Caco-2 (cell line): ENCODE data around the gene GTF3C2. TPM values are rescaled to one million over a fixed set of nuclear protein-coding genes. Genes with fewer than 3 reads are reported as not detected.

Experiments
- BruUV-seq: library from RNA; stranded (reverse); fragments of 400-500 nt; replicated peaks from 2 replicates; lab custom pipeline; 2021; lab: Mats Ljungman, UMichigan
- CTCF ChIA-PET: fragments of 300-600 bp; sonication (Branson Sonifier 250); formaldehyde crosslinking; loops from one replicate; lab custom pipeline; 2022; ENCODE audit warnings: antibody characterized with exemption; lab: Charles Lee
- POLR2A ChIA-PET: fragments of 300-600 bp; sonication (Branson Sonifier 250); formaldehyde crosslinking; loops from one replicate; lab custom pipeline; 2022; ENCODE audit warnings: antibody characterized with exemption; lab: Charles Lee
- DNase-seq, 2 experiments: peaks; one replicate each; pipeline versions ENCODE4 v3.0.0 to v3.0.0-alpha.2; 2020 to 2022
- H3K27me3 ChIP-seq: replicated peaks from 2 replicates; pipeline ENCODE4 v1.6.0; 2011; ENCODE audit warnings: low read length; ENCODE audit not compliant: control insufficient read depth, insufficient read depth
- H3K36me3 ChIP-seq: 2 replicates; pipeline ENCODE4 v1.5.1; 2011; ENCODE audit warnings: low read length; ENCODE audit not compliant: control insufficient read depth, insufficient read depth
- H3K4me1 ChIP-seq: fragments of 250-450 bp; sonication (Bioruptor Pico); 2 replicates; pipeline ENCODE4 v1.5.1; 2020; ENCODE audit warnings: mild to moderate bottlenecking
- H3K4me3 ChIP-seq: 2 replicates; pipeline ENCODE4 v1.5.1; 2011; ENCODE audit warnings: low read depth, mild to moderate bottlenecking, control low read depth, low read length
- H3K9me3 ChIP-seq: fragments of 250-450 bp; sonication (Bioruptor Pico); 2 replicates; pipeline ENCODE4 v1.5.1; 2020; ENCODE audit warnings: mild to moderate bottlenecking, moderate library complexity
- H3K27ac Mint-ChIP-seq: one replicate; pipeline ENCODE4 v1.8.0; 2022; ENCODE audit warnings: mixed read lengths; ENCODE audit not compliant: unreplicated experiment
- H3K27me3 Mint-ChIP-seq: one replicate; pipeline ENCODE4 v1.8.0; 2022; ENCODE audit warnings: mixed read lengths; ENCODE audit not compliant: insufficient read depth, unreplicated experiment
- H3K36me3 Mint-ChIP-seq: one replicate; pipeline ENCODE4 v1.8.0; 2022; ENCODE audit warnings: mild to moderate bottlenecking, mixed read lengths; ENCODE audit not compliant: insufficient read depth, unreplicated experiment
- H3K4me1 Mint-ChIP-seq: one replicate; pipeline ENCODE4 v1.8.0; 2022; ENCODE audit warnings: low read depth, mixed read lengths; ENCODE audit not compliant: unreplicated experiment
- H3K4me3 Mint-ChIP-seq: one replicate; pipeline ENCODE4 v1.8.0; 2022; ENCODE audit warnings: mild to moderate bottlenecking, moderate library complexity, mixed read lengths; ENCODE audit not compliant: unreplicated experiment
- H3K9me3 Mint-ChIP-seq: one replicate; pipeline ENCODE4 v1.8.0; 2022; ENCODE audit warnings: mixed read lengths; ENCODE audit not compliant: unreplicated experiment
- CTCF ChIP-seq, 2 experiments: fragments of 200-600 bp in 1 of 2; IDR thresholded peaks; 1 replicate in 1 of 2; 2 replicates in 1 of 2; pipeline versions ENCODE4 v1.5.1 to v1.8.0; 2011 to 2022; ENCODE audit warnings: antibody characterized with exemption in 1 of 2, control low read depth in 1 of 2, inconsistent platforms in 1 of 2, low read depth in 1 of 2, low read length in 1 of 2, mild to moderate bottlenecking in 1 of 2, moderate library complexity in 1 of 2; ENCODE audit not compliant: insufficient read depth in 1 of 2, severe bottlenecking in 1 of 2, unreplicated experiment in 1 of 2
- intact Hi-C: fragments of 100-400 bp; cut with micrococcal nuclease; formaldehyde crosslinking; loops from one replicate; pipeline ENCODE4 v1.10.0; 2022; ENCODE audit not compliant: unreplicated experiment
- total RNA-seq: library from RNA; stranded (reverse); gene quantifications from 2 replicates; pipeline ENCODE4 v1.2.3, GENCODE V29; 2022

The GTF3C2 gene
- total RNA-seq, 1 experiment from 2014 or later: 91.4 TPM

GRCh38 chr2:27369471-27370025 is 13.0 kb upstream of the GTF3C2 start:
- H3K27ac Mint-ChIP-seq: peak overlapping the region; percentile 96

DNA sequence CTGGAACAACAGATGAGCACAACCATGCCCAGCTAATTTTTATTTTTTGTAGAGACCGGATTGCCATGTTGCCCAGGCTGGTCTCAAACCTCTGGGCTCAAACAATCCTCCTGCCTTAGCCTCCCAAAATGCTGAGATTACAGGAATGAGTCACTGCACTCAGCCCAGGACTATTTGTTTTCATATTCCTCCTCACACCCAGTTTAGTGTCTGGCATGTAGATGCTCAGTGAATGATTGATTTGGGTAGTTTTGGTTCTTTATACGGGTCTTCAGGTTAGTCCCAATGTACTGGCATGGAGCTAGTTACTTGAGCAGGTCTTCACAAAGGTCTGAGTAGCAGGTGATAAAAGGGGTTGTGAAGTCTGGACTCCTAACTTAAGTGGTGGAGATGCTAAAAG is 7.4 kb upstream of the GTF3C2 start:
- H3K27me3 ChIP-seq: no peaks in the 10 kb centered on the region
- no peak overlapping the region for H3K4me3 ChIP-seq
- no peak overlapping the region for H3K27ac Mint-ChIP-seq
- no peaks in the 10 kb centered on the region for H3K27me3 Mint-ChIP-seq
- H3K4me1 ChIP-seq: no peaks in the 10 kb centered on the region
- no peak for DNase-seq
- ChIA-PET POLR2A (no interaction called here), CTCF (no interaction called here)
- BruUV-seq: no TSS peak
- H3K4me1 Mint-ChIP-seq: peaks cover 7% of the 10 kb centered on the region
- H3K36me3 Mint-ChIP-seq: peaks cover 59% of the 10 kb centered on the region
- H3K9me3 ChIP-seq: no peaks in the 10 kb centered on the region
- no peak overlapping the region for H3K4me3 Mint-ChIP-seq
- H3K36me3 ChIP-seq: peaks cover 4% of the 10 kb centered on the region
- no peaks in the 10 kb centered on the region for H3K9me3 Mint-ChIP-seq
- intact Hi-C loops: no loop called here
- TF ChIP-seq CTCF (IDR thresholded peaks at IDR 0.05; ENCODE audit: insufficient read depth in 1 of 2, low read depth in 1 of 2, low read length in 1 of 2, severe bottlenecking in 1 of 2, unreplicated experiment in 1 of 2): no peak

More at GRCh38 chr2:27369471-27370025, 13.0 kb upstream of the GTF3C2 start:
- ChIA-PET CTCF (interaction anchor here (0.6 to 1.9 kb wide), 10 partner anchors 11 to 146 kb away, joined by 3 to 12 read pairs (median 3); partner anchors contain the start of genes GTF3C2, NRBP1, SLC30A3 and ZNF513), POLR2A (interaction anchor here (0.5 to 2.1 kb wide), 5 partner anchors 11 to 47 kb away, joined by 3 to 8 read pairs (median 5); partner anchors contain the start of genes GTF3C2, PPM1G and ZNF513)
- peaks cover 31% of the 10 kb centered on the region for H3K4me1 Mint-ChIP-seq
- TSS peak; percentile 44 for BruUV-seq
- H3K4me3 ChIP-seq: peak overlapping the region; percentile 85
- peaks cover 85% of the 10 kb centered on the region for H3K36me3 Mint-ChIP-seq
- no peaks in the 10 kb centered on the region for H3K9me3 Mint-ChIP-seq
- DNase-seq: peak in 1 of 2 experiments; percentile 59
- H3K27me3 Mint-ChIP-seq: no peaks in the 10 kb centered on the region
- peaks cover 6% of the 10 kb centered on the region for H3K36me3 ChIP-seq
- H3K27me3 ChIP-seq: no peaks in the 10 kb centered on the region
- TF ChIP-seq CTCF (IDR thresholded peaks at IDR 0.05; ENCODE audit: insufficient read depth in 1 of 2, low read depth in 1 of 2, low read length in 1 of 2, severe bottlenecking in 1 of 2, unreplicated experiment in 1 of 2): no peak
- H3K9me3 ChIP-seq: no peaks in the 10 kb centered on the region
- peak overlapping the region; percentile 74 for H3K4me3 Mint-ChIP-seq
- intact Hi-C loops: loop anchor here (1.0 to 2.0 kb wide), 4 partner anchors 11 to 59 kb away; partner anchors contain the start of genes GTF3C2, NRBP1 and ZNF513
- peaks cover 17% of the 10 kb centered on the region for H3K4me1 ChIP-seq

GRCh38 chr2:27362678-27363420 is 6.3 kb upstream of the GTF3C2 start:
- DNase-seq: no peak
- TF ChIP-seq CTCF (IDR thresholded peaks at IDR 0.05; ENCODE audit: insufficient read depth in 1 of 2, low read depth in 1 of 2, low read length in 1 of 2, severe bottlenecking in 1 of 2, unreplicated experiment in 1 of 2): no peak
- ChIA-PET POLR2A (no interaction called here), CTCF (interaction anchor here (0.5 kb wide), 1 partner anchor 10 kb away, joined by 3 read pairs; no protein-coding TSS in a partner anchor)
- no peaks in the 10 kb centered on the region for H3K9me3 Mint-ChIP-seq
- Histone ChIP-seq H3K27me3 (no peaks in the 10 kb centered on the region), H3K4me3 (no peak overlapping the region), H3K9me3 (no peaks in the 10 kb centered on the region), H3K4me1 (no peaks in the 10 kb centered on the region), H3K36me3 (peaks cover 4% of the 10 kb centered on the region)
- intact Hi-C loops: no loop called here
- no peaks in the 10 kb centered on the region for H3K4me1 Mint-ChIP-seq
- no peak overlapping the region for H3K4me3 Mint-ChIP-seq
- H3K36me3 Mint-ChIP-seq: peaks cover 62% of the 10 kb centered on the region
- H3K27ac Mint-ChIP-seq: no peak overlapping the region
- no TSS peak for BruUV-seq
- H3K27me3 Mint-ChIP-seq: no peaks in the 10 kb centered on the region
